HG03159 (cell line): ENCODE data around the gene PROKR1.
"Not testable (repeated sequence)": the region's sequence is repeated elsewhere in the genome, so short reads cannot be mapped to it uniquely, and the experiment has no call there.

Experiments
- ATAC-seq: cut with Tn5 transposase; IDR thresholded peaks from one replicate; pipeline ENCODE4 v1.9.1; 2021; ENCODE audit warnings: mild to moderate bottlenecking, moderate library complexity; ENCODE audit not compliant: unreplicated experiment

Gene PROKR1

DNA sequence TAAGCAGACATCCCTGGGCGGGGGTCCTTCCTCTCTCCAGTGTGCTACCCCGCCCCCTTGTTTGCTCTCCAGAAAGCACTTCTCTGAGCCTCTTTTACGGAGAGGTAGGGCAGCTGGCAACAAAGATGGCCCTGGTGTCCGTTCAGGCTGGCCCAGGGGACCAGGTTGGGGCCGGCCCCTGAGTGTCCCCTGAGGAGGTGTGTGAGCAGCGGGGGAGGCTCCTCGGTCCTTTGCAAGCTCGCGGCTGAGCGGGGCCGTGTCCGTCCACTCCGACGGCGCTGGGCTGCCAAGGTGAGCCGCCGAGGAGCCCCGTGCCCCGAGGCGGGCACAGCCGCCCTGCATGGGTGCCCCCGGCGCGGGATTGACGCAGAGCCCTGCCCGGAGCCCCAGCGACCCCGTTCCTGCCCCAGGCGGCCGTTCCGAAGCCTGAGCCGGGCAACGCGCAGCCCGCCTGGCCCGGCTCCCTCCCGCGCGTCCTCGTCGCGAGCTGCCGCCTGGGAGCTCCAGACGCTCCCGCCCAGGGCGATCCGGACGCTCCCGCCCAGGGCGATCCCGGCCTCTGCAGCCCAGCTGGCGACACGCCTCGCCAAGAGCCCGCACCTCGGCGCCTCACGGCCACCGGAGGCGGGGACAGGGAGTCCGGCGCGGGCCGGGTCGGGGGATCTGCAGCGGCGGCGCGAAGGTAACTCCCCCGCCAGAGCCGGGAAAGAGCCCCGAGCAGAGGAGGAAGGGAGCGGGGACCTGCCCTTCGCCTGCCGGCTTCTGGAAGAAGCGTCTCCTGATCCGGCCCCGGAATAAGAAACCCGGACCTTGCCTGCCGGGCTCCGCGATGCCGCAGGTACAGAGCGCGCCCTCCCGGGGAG is at the start of gene PROKR1:
Gene PROKR1 (plus strand): TSS at position 569 of the 863 bp plus-strand sequence. CDS start 2,243 bp downstream, outside the sequence.
- no peak for ATAC-seq

- no peak for ATAC-seq
These were observed 49.3 kb upstream of the PROKR1 start for GRCh38 chr2:68594041-68594440.

DNA sequence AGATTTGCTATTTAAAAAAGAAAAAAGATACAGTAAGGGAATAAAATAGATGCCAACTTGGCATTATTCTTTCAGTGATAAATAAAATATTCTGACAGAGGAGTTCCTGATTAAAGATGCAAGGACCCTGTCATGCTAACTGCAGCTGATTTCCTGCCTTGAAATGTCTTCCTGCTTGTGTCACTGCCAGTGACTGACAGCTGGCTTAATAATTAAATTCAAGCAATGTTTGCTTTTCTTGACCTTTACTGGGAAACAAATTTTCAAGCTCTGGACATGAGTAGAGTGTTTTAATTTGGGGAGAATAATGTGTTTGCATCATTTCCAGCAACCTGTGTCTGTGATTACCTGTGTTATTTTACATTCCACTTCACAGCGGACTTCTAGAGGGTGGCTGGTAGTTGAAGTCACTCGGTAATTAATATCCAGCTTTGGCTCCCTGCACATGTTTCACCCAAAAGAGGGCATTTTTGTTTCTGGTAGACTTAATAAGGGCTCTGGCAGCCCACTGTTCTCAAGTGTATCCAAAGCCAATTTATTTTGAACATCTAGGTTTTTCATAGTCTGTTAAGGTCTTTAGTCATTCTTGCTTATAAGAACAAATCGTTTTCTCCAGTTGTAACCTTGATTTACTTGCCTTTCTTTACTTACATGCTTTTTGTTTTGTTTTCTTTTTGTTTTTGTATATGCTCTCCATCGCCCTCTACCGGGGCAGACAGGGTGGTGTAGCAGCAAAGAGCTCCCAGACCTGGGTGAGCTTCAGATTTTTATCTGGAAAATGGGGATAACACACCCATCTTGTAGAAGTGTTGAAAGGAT is 48.5 kb upstream of the PROKR1 start:
- peak; percentile 76 for ATAC-seq

DNA sequence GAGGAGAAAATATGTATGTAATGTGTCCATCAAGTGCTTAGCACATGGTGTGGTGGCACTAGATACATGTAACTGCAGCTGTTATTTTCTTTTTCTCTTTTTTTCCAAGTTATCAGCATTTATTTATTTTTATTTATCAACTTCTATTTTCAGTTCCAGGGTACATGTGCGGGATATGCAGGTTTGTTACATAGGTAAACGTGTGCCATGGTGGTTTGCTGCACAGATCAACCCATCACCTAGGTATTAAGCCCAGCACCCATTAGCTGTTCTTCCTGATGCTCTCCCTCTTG is 47.9 kb upstream of the PROKR1 start:
- ATAC-seq: not testable (repeated sequence)

DNA sequence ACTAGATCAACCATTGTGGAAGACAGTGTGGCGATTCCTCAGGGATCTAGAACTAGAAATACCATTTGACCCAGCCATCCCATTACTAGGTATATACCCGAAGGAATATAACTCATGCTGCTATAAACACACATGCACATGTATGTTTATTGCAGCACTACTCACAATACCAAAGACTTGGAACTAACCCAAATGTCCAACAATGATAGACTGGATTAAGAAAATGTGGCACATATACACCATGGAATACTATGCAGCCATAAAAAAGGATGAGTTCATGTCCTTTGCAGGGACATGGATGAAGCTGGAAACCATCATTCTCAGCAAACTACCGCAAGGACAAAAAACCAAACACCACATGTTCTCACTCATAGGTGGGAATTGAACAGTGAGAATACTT is 42.9 kb upstream of the PROKR1 start:
- not testable (repeated sequence) for ATAC-seq

DNA sequence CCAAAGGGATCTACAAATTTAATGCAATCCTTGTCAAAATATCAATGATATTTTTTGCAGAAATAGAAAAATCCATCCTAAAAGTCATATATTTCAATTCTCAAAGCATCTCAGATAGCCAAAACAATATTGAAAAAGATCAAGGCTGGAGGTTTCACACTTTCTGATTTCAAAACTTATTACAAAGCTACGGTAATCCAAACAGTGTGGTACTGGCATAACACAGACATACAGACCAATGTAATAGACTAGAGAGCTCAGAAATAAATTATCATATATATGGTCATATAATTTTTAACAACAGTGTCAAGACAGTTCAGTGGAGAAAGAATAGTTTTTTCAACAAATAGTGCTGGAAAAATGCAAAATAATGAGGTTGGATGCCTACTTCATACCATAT is 40.3 kb upstream of the PROKR1 start:
- no peak for ATAC-seq

DNA sequence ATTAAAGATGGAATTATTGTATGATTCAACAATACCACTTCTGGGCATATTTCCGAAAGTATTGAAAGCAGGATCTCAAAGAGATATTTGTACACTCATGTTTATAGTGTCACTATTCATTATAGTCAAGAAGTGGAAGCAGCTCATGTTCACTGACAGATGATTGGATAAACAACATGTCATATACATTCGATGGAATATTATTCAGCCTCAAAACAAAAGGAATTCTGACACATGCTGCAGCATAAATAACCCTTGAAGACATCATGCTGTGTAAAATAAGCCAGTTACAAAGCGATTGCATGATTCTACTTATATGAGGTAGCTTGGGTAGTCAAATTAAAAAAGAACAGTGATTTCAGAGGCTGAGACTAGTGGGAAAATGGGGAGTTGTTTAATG is 39.3 kb upstream of the PROKR1 start:
- ATAC-seq: no peak

- ATAC-seq: no peak
These were observed 37.4 kb upstream of the PROKR1 start for GRCh38 chr2:68605939-68606338.

DNA sequence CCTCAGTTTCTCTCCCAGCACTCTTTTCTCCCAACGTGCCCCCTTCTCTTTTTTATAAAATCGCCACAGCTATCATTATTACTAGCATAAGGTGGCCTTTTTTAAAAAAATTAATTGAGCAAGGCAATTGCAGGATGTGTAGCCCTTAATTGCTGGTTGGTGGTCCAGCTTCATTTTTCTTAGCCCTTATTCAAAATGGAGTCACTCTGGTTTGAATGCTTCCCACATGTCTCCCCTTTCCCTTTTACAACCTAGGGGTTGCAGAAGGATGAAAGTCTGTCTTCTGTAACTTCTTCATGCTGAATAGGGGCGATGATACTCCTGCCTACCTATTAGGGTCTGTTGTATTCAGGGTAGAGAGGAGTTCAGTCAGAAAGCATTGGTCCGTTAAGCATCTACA is 36.6 kb upstream of the PROKR1 start:
- no peak for ATAC-seq

DNA sequence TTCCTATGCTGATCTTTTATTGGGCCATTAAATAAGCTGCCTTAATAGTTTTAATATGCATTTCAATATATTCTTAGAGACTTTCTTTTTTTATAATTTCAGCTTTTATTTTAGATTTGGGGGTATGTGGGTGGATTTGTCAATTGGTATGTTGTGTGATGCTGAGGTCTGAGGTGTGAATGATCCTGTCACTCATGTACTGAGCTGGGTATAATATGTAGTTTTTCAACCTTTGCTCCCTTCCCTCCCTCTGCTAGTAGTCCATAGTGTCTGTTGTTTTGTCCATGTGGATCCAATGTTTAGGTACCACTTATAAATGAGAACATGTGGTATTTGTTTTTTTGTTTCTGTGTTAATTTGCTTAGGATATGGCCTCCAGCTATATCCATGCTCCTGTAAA is 35.5 kb upstream of the PROKR1 start:
- ATAC-seq: no peak

- no peak for ATAC-seq
These were observed 30.4 kb upstream of the PROKR1 start for GRCh38 chr2:68612765-68613519.

GRCh38 chr2:68620772-68621171 is 22.6 kb upstream of the PROKR1 start:
- no peak for ATAC-seq

DNA sequence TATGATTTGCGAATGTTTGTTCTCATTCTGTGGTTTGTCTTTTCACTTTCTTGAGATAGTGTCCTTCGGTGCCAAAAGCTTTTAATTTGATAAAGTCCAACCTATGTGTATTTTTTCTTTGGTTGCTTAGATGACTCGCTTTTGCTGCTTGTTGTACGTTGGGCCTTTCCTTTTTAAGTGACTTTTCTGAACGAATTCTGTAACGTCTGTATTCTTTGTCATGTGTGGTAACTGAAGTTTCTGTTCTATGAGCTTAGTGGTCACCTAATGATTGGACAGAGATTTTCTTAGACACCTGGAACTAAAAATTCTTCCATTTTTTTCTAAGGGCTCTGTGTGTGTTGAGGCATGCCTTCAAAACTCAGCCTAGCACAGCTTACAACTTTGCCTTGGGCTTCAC is 19.6 kb upstream of the PROKR1 start:
- no peak for ATAC-seq

DNA sequence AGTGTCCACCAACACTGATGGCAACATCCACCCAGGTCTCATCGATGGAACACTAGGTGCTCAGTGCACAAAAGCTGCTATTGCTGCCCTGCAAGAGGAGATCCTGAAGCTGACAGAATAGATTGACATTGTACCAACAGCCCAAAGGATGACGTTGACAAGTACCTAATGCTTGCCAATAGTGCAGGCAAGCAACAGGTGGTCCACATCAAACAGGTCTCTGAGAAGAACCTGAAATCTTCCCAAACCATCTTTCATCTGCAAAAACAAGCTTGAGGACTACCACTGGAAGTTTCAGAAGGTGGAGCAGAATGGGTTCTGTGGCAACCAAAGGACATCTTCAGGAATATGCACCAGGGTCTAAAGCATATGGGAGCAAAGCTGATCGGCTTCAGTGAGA is 15.8 kb upstream of the PROKR1 start:
- ATAC-seq: no peak

DNA sequence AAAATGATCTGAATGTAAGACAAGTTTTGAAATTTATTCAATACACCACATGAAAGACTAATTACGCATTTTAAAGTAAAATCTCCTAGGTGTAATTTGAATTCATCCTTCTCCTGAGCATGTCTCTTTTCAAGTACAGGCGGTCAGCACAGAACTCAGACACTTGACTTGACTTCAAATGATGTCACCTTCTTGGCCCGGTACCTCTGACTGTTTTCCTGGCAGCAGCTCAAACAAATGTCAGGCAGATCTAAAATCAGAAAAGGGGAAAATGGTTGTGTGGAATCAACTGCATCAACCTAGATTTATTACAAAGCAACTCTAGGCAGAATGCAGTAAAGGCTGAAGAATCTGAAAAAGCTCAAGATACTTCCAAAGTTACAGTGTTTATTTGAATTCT is 11.4 kb upstream of the PROKR1 start:
- no peak for ATAC-seq

DNA sequence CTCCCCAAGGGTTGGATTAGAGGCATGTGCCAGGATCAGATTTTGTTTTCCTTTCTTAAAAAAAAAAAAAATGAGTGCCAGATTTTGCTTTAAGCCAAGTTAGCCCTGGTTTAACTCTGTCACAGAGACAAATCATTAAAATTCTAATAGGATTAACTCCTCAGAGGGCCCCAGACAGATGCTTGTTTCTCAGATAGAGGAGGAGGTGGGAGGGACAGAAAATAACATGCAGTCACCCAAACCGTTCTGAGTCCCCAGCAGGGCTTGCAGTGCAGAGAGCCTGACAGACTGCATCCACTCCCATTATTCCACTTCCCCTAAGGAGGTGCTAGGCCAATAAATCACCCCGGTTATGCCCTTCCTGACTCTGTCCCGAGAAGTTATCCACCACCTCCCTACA is 6.3 kb upstream of the PROKR1 start:
- no peak for ATAC-seq

GRCh38 chr2:68643874-68644485 is 601 bp downstream of the PROKR1 start:
- no peak for ATAC-seq

DNA sequence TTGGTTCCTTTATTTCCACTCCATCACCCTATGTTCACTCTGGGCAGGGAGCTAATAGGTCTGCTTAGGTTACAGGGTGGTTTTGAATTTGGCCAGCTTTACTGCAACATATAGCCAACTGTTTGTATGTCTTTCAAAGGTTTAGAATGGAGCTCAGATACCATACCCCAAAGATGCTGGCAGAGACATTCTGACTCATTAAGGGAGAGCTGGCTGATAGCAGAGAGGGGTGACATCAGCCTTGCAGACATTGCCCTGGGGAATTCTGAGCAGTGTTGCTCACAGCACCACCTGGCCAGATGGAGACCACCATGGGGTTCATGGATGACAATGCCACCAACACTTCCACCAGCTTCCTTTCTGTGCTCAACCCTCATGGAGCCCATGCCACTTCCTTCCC is 2.1 kb downstream of the PROKR1 start:
- ATAC-seq: no peak

DNA sequence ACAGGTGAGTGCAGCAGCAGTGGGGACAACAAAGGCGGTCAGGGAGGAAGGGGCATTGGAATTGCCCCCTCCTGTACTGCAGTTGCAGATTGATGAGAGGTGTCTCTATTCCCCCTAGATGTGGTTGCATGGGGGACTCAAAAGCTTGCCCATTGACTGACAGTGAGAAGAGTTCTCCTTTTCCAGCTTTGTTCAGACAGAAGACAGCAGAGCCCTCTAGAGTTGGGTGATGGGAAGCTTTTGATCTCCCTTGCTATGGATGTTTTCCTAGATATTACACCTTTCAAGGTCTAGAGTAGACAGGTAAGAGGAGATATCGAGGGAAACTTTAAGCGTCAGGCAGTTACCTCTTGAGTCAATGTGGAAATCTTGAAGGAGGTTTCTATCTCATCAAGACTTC is 2.9 kb downstream of the PROKR1 start:
- ATAC-seq: no peak

DNA sequence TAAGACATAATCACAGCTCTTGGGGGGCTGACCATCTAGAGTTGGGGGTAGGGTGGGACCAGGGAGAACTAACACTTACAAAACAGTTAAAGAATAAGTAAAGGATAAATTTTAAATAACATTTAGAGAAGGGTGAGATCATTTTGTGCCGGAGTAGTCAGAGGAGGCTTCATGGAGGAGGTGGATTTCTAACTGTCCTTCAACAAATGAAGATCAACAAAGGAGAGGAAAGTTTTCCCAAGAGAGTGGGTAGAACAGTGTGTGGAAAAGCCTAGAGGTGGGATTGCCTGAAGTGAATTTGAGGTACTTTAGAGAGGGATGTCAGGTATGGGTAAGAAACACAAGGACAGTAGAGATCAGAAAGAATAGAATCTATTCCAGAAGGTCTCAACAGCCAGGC is 7.3 kb downstream of the PROKR1 start:
- no peak for ATAC-seq

GRCh38 chr2:68653034-68653433 is 9.7 kb downstream of the PROKR1 start:
- ATAC-seq: no peak
